NCI-H2107 treated with DMSO at 0.1 percent for 48 hours (cell line): ENCODE results near the gene TSPOAP1.

ENCODE experiments used
- DNase-seq: peaks from one replicate; lab custom pipeline; 2025; ENCODE audit not compliant: unreplicated experiment; lab: John Stamatoyannopoulos, UW

The TSPOAP1 gene

DNA sequence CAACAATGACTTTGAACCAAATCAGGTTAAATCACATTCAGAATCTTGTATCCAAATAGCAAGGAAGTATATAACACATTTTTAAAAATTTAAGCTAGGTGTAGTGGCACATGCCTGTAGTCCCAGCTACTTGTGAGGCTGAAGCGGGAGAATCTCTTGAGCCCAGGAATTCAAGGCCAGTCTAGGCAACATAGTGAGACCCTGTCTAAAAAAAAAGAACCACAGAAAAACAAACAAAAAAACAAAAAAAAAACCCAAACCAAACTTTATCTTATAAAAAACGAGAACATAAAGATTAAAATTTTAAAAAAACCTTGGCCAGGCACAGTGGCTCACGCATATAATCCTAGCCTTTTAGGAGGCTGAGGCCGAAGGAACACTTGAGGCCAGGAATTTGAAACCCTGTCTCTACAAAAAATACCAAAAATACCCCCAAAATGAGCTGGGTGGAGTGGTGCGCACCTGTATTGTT lies 11.8 kb upstream of the TSPOAP1 start:
- DNase-seq: no peak

DNA sequence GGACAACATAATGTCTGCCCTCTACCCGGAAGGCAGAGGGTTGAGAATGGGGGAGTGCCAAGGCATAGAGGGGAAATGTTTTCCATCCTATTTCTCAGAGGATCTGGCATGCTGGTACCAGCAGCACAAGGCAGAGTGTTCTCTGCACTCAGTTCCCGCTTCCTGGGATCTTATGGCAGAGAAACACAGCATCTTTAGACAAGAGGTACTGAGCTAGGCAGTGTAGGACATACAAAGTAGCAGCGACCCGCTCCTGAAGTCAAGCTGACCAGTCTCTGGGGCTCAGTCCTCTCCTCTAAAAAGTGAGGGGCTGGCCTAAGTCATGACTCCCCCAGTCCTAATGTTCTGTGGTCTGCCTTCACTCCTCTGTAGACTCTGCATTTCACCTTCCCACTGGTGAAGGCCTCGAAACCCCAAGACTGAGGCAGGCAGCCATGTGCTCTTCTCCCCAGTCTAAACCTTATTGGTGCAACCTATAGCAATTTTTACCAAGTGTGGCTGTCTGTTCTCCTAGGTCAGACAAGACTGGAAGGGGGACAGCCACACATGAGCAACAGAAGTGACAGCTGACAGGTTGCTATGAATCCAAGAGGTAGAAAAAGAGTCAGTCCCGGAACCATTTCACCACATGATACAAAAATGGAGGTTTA lies 11.3 kb upstream of the TSPOAP1 start:
- DNase-seq: no peak

DNA sequence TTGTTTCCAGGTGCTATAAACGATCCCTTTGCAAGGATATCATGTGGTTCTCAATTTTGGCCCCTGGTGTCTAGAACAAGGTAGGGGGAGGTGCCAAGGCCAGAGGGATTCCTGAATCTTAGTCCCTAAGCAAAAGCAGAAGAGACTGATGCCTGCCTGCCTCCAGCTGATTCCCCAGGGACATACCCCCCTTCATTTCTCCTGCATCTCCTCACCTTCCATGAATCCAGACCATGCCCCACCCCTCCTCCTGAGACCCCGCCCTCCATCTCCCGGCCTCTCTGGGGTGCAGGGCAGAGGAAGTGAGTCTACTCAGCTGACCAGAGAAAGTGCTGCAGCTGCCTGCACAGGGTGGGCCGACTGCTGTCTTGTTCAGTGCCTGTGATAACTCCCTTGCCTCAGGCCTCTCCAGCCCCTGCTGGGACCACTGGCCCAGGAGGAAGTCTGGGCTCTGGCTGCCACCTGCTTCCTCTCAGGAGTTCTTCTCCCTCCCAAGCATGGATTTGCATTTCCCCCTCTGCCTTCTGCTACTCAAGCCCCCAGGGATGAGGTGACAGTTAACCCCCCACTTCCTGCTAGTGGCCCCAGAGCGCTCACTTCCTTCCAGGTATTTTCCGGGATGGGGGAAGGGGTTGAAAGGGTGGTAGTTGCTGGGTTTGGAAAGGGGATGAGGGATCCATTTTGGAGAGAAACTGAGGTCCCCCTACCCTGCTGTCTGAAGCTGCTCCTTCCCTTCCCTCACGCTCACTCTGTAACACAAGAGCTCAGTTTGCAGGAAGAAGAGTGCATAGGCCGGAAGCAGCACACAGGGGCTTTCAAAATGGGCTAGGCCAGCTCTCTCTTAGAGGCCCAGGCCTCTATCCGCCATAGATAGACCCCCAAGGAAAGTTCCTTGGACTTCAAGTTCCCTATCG lies 10.5 kb upstream of the TSPOAP1 start:
- no peak for DNase-seq

DNA sequence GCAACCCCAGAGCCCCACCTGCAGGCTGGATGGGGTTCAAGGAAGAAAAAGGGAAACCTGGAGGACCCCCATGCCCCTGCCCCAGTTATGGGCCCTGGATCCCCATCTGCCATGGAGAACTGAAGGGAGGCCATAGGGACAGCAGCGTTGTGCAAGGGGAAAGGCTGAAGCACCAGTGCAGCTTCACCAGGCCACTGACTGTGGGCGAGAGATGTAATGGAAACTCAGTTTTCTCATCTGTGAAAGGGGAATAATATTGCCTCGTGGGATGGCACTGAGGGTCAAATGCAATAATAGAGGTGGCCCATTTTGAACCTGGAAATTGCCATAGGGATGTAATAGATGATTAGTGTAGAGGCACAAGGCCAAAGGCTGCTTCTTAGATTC lies 9.9 kb upstream of the TSPOAP1 start:
- no peak for DNase-seq

DNA sequence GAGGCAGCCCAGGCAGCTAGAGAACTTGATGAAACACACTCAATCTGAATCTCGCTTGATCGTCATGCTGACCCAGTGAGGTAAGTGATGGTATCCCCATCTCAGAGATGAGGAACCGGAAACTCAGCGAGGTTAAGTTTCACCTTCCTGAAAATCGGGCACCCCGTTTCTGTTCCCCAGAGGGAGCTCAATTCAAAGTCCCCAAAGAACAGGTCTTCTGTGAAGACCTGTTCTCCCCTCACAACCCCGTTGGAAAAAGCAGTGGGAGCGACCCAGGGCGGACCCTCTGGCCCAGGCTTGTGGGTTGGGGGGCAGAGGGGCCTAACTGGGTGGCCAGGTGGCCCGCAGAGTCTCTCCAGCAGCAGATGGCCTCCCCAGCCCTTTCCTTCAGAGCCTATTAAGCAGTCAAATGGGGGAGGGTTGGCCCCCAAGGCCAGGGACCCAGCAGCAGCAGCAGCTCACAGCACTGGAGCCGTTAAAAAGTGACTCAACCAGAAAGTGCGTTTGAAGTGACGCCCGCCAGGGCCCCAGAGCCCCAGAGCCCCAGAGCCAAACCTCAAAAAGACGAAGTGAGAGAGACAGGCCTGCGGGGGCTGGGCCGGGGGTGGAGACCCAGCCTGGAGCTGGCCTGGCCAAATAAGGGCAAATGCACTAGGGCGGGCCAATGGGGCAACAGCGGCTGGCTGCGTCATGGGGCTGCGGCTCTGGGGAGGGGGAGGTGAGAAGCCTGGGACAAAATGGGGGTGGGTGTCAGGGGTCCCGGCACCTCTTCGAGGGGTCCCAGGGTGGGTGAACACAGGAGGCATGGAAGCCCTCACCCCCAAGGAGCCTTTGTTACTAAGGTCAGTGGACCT lies 9.2 kb upstream of the TSPOAP1 start:
- DNase-seq: no peak

DNA sequence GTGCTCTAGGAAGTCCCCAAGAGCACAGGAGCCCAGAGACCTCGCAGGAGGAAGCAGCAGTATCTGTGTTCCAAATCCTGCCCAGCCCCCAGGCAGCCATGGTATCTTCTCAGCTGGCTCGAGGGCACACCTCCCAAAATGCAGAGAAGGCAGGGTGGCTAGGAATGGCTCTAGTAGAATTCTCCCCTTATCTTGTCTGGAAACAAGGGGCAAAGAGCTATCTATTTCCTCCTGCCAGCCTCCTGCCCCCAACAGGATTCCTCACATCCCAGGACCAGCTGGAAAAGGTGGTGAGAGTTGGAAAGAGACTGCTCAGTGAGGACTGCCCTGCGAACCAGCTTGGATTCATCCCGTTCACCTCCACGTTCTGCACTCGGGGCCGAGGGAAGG lies 8.6 kb upstream of the TSPOAP1 start:
- no peak for DNase-seq

DNA sequence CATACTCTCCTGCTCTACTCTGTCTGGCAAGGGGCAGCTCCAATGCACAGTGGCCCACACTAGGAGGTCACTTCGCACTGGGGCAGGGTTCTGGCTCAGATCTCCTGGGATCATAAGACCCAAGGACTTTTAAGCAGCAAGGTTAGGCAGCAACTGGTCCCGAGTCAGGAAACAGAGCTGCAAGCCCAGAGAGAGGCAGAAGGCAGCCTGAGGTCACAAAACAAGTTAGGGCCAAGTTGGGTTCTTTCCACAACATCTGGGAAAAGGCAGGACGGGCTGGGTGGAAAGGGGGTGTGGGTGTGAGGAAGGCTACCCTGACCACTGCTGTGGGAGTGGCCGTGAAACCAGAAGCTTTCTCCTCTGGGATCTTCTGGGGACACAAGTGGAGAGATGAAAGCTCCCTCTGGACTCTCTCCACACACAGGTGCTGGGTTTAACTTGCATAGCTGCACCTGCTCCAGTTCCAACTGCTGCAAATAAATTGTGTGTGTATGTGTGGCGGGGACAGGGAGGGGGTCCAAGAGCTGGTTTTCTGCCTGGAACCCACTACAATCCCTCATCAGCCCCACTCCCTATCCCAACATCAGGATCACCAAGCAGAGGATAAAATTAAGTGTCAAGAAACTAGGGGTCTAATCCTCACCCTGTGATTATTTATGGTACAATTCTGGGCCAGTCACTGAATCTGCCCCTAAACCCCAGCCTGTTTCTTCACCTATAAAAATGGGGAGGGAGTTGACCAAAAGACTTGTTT lies 8.0 kb upstream of the TSPOAP1 start:
- peak; percentile 23 for DNase-seq

DNA sequence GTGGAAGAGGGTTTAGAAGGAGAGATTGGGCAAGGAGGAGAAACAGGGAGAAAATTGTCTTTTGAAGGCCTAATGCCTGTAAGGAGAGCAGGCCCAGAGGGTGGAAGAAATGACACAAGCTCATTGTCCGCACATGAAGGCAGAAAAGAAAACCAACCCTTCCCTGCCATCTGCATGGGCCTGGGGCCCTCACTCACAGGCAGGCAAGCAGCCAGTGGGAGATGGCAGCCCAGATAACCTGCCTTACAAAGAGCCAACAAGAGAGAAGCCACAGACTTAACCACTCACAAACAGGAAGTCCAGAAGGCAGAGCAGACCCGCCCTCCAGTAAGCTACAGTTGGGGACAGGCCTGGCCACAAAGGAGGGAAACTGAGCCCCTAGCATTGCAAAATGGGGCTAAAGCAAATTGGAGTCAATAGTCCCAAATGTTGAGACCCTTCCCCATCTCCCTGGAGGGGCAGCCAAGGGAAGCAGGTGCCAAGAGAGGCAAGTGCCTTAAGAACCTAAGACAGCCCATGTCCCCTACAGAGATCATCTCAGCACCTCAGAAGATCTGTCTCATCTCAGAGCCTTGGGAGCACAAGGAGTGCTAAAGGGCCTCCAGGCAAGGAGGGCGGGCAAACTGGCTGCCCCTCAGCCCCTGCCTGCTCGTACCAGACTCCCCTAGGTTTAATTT lies 7.3 kb upstream of the TSPOAP1 start:
- DNase-seq: peak; percentile 23

DNA sequence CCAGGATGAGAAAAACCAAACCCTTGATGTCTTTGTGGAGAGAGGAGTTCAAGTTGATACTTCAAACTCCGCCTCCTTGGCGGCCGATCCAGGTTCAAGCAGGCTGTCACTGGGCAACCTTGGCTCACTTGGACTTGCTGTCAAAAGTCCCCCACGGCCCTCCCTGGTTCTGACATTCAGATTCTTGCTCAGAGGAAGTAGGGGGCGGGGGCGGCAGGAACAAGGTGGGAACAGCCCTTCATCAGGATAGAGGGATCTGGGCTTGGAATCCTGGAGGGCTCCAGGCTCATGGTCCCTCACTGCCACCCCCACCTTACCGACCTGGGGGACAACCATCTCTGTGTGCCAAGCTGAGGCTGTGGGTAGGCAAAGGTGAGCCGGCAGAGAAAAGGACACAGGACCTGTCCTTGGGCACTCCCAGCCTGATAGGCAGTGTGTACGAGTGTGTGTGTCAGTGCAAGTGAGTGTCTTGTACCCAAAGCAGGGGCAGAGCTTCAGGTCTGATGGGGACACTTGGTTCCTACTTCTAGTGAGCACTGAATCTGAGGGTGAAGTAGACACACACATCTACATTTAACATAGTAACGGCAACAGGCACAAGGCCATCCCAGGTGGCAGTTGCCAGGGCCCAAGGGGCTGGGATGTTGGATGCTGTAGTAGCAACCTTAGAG lies 6.6 kb upstream of the TSPOAP1 start:
- no peak for DNase-seq

DNA sequence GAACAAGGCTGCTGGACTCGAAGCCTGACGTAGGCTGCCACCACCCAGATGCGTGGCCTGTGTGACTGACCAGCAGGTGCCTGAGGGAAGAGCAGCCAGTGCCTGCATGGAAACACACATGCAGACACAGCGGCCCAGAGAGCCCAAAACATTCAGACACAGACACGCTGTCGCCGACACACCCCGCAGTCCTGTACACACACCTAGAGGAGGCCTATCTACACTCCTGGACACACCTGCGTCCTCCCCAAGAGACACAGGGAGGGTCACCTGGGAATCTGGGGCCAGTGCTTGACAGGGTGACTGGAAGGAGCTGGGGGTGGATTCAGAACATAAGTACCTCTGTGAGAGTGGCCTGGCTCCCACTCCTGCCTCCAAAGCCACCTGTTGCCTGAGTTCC lies 6.1 kb upstream of the TSPOAP1 start:
- peak; percentile 17 for DNase-seq

DNA sequence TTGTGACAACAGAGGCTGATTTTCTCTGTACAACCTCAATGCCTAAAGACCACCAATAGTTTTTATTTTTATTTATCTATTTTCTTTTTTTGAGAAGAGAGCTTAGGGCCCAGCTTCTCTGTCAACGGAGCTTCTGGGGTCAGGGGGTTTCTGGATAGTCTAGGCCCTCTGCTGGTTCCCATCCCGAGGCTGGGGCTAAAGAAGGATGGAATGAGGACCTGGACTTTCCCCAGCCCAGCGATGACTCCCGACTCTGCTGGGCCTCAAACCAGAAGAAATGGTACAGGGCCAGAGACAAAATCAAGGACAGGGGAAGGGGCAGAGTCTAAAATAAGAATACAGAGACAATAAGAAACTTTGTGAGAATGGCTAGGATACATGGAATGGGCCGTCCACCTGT lies 5.7 kb upstream of the TSPOAP1 start:
- no peak for DNase-seq

DNA sequence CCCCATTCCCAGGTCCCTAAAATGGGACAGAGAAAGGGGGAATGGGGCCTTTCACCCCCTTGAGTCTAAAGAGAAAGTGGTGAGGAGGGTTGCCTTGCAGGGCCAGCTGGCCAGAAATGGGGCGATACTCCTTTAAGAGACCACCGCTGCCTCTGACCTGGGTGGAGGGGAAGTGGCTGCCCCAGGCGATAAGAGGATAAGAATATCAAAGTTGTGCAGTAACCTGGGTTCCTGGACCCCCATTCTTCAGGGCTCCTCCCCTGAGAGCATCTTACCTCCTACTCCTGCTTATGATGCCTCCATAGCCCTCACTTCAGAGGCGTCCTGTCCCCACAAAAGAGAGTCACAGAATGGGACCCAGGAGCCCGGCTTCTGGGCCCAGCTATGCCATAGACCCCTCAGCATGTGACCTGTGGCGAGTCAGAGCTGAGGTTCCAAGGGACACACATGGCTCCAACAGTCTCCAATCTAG lies 5.2 kb upstream of the TSPOAP1 start:
- DNase-seq: no peak

DNA sequence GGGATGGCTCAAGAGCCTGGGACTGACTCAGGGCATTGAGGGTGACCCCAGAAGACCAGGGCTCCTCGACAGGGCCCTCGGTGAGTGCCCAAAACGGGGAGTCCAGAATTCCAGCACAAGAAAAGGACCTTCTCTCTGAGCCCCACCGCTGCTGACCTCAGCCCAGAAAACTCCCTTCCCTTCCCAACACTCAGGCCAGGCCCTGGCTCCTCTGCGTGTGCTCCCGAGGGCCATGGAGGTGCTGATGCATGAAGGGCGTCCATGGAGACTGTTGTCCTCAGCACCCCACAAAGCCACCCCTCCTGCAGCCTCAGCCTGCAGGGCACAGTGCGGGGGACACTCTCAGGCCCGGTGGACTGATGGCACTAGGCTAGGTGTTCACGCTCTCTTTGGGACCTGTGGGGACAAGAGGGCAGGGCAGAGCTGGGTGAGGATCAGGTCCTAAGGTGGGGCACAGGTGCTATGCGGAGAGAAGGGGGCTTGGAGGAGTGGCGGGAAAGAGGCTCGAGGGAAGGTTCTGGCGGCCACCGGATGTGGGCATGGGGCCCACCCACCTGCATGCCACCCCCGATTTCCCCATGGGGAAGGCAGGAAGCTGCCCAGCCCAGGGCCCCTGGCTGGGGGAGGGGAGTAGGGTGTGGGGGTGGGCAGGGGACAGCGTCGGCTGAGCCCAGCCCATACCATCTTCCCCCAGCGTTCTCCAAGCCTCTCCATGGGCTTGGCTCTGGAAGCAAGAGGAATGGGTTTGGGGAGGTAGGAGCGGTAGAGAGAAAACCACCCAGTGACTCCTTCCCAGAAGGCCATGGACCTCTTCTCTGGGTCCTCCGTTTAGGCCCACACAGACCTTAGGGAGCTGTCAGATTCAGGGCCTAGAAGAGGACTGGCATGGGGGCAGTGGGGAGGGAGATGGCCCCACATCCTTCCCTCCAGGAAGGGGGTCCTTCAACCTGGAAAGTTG lies 4.5 kb upstream of the TSPOAP1 start:
- DNase-seq: no peak

DNA sequence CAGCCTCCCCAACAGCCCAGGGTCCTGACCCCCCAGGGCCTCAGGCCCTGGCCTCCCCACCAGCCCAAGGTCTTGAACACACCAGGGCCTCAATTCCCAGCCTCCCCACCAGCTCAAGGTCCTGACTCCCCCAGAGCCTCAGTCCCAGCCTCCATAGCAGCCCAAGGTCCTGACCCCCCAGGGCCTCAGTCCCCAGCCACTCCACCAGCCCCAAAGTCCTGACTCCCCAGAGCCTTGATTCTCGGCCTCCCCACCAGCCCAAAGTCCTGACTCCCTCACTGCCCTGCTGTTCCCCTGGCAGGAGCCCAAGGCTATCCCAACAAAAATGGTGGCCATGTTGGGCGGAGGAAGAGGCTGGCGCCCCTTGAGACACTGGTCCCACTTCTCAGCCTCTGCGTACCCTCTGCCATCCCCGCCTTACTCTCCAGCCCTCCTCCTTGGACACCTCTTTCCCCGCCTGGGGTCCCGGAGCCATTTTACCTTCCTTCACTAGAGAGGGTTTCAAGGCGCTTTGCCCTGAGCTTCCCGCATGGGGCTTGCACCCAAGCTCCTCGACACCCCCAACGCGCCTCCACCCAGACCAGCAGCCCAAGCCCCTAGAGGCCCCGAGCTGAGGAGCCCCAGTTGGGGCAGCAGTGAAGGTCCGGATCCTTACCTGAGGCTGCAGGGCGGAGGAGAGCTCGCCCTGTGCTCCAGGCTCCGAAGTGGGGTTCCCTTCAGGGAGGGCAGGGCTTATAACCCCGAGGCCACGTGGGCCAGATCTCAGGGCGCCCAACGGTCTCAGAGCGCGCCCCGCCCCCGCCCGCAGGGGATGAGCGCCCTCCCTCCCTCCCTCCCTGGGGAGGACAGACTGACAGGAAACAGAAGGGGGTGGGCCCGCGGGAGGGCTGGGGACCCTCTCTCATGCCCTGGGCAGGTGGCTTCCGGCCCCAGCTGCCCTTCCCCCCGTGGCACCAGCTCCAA lies 3.5 kb upstream of the TSPOAP1 start:
- no peak for DNase-seq

DNA sequence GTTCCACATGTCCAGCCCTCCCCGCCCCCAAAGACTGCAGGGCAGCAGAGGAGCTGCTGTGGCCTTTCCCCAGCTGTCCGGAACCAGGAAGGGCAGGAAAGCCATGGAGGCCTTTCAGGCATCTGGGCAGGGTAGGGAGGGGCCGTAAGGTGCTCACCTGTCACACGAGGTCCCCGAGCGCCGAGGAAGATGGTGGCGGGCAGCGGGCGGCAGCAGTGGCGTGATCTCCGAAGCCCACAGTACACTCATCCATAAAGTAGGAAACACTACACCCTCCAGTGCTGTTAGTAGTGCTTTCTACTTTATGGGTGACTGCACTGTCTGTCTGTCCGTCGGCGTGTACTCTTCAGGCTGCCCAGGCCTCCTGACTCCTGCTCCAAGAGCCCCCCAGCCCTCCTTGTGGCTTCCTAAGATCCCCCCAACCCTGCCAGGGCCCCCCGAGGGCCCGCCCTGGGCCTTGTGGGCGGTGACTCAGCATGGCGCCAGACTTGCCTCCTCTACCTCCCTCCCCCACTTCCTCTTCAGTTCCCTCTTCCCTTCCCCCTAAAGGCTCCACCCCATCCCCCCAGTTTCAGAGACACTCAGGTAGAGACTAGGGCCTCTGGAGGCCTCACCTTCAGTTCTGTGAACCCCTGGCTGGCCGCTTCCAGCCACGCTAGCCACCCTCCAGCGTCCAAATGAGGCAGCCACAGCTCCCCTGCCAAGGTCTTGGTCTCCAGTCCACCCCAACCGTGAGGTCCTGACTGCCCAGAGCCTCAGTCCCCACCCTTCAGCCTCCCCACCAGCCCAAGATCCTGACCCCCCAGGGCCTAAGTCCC lies 2.6 kb upstream of the TSPOAP1 start:
- no peak for DNase-seq

DNA sequence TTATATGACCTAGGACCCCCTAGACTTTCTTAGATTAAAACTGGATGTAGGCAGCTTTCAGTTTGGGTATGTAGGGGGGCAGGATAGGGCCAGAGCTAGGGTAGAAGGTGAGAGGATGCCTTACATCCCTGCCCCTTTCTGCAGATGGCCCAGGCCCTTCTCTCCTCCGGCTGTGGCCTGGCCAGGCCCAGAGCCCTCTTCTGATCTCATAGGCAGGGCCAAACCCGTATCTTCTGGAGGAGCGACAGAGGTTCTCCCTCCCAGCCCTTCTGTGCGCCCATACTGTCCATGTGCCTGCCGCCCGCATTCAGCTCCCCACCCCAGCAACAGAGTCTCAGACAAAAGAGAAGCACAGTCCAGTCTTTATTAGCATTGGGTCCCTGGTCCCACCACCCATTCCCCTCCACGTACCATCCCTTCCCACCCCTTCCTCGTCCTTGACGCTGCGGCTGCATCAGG lies 2.0 kb upstream of the TSPOAP1 start:
- no peak for DNase-seq
